Measurements from ENCODE around the gene C19orf33. TPM values are rescaled to one million over a fixed set of nuclear protein-coding genes. Genes with fewer than 3 reads are reported as not detected.

C19orf33 gene
- total and polyA plus RNA-seq, 5 donors, result 0.57 to 4.3 (median 0.89) TPM; not detected in 2

DNA sequence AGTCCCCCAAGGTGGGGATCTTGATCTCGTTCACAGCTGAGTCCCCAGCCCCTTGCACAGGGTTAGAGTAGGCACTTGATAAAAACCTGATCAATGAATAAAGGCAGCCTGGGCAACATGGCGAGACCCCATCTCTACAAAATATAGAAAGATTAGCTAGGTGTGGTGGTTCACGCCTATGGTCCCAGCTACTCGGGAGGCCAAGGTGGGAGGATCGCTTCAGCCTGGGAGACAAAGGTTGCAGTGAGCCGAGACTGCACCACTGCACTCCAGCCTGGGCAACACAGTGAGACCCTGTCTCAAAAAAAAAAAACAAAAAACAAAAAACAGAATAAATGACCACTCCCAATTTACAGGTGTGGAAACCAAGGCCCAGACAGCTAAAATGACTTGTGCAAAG lies 6.9 kb downstream of the C19orf33 start:
- intact Hi-C loops (cut with DNase I), result no loop called here
- H3K4me3 ChIP-seq (ENCODE audit: low read length), result no peak overlapping the region
- DNase-seq (no peak), ATAC-seq (no peak)
- H3K27me3 ChIP-seq (ENCODE audit: control insufficient read depth, insufficient read depth), result no peaks in the 10 kb centered on the region
- H3K4me1 ChIP-seq (ENCODE audit: control insufficient read depth, insufficient read depth, low read length), result no peaks in the 10 kb centered on the region
- no peak overlapping the region for H3K27ac ChIP-seq (ENCODE audit: low read length)
- H3K9me3 ChIP-seq (ENCODE audit: control insufficient read depth, low read length), result no peaks in the 10 kb centered on the region
- WGBS, result 96% methylated on average over 6 of the region's 6 CpGs

DNA sequence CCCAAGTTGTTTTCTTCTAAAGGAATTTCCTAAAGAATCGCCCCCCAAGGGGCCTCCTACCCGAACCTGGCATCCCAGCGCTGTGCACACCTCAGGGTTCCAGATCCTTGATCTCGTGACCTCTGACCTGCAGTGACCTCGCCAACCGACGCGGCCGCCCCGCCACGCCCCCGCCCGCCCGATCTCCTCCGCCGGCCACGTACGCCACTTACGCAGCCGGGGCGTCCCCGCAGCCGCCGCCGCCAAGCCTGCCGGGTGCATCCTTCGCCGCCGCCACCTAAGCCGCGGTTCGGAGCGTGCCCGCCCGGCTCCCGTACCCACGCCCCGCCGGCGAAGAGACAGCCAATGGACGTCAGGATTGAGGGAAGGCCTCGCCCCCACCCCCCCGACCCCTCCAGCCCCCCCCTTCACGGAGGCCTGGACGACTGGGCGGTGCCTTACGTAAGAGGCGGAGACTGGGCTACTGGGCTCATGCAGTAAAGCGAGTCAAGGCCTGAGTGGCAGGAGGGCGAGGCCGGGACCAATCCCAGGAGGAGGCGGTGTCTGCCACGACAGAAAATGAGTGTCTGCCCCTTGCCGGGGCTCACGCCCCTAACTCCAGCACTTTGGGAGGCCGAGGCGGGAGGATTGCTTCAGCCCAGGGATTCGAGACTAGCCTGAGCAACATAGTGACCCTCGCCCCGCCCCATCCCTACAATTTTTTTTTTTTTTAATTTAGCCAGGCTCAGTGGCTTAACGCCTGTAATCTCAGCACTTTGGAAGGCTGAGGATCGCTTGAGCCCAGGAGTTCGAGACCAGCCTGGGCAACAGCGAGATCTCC lies 11.8 kb downstream of the C19orf33 start, which contains the start of gene YIF1B:
Gene YIF1B, minus strand, starts transcription at position 291 of the 820 bp plus-strand sequence. Its CDS starts 30 bp downstream, at position 261.
- WGBS, result under 1% methylated on average over 64 of the region's 64 CpGs
- Histone ChIP-seq H3K27me3 (ENCODE audit: control insufficient read depth, insufficient read depth) (no peaks in the 10 kb centered on the region), H3K9me3 (ENCODE audit: control insufficient read depth, low read length) (no peaks in the 10 kb centered on the region), H3K27ac (ENCODE audit: low read length) (peak within 1 kb of the TSS; percentile 73), H3K4me1 (ENCODE audit: control insufficient read depth, insufficient read depth, low read length) (peaks cover 4% of the 10 kb centered on the region), H3K4me3 (ENCODE audit: low read length) (peak within 1 kb of the TSS; percentile 53)
- ATAC-seq (peak; percentile 96 to 97), DNase-seq (peak; percentile 98 to 99 (median 98))
- intact Hi-C loops (cut with DNase I), result loop anchor here in 2 of 4 donors (5.0 kb wide), 2 partner anchors 39 to 59 kb away; partner anchors contain the start of gene PPP1R14A (in 1 of the 2)

DNA sequence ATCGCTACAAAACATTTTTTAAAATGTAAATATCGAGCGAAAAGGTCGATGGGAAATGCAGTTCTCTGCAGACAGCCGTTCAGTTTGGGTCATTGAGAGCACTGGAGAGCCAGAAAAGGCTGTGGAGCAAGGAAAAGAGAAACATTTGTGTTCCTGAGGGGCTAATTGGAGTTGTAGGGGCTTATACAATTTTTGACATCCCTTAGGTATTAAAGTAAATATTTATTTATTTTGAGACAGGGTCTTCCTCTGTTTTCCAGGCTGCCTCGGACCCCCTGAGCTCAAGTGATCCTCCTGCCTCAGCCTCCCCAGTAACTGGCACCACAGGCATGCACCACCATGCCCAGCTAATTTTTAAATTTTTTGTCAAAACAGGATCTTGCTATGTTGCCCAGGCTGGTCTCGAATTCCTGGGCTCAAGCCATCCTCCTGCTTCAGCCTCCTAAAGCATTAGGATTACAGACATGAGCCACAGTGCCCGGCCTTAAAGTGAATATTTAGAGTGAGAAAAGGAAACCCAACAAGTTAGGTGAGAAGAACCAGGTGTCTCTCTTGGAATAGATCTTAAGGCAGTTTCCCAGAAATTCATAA lies 12.5 kb downstream of the C19orf33 start:
- Histone ChIP-seq H3K27me3 (ENCODE audit: control insufficient read depth, insufficient read depth) (no peaks in the 10 kb centered on the region), H3K4me3 (ENCODE audit: low read length) (peak overlapping the region; percentile 31), H3K27ac (ENCODE audit: low read length) (peak overlapping the region; percentile 73), H3K4me1 (ENCODE audit: control insufficient read depth, insufficient read depth, low read length) (peaks cover 4% of the 10 kb centered on the region), H3K9me3 (ENCODE audit: control insufficient read depth, low read length) (no peaks in the 10 kb centered on the region)
- intact Hi-C loops (cut with DNase I), result loop anchor here in 2 of 4 donors (5.0 kb wide), 2 partner anchors 39 to 59 kb away; partner anchors contain the start of gene PPP1R14A (in 1 of the 2)
- peak in 1 of 3 donors; percentile 16 for DNase-seq
- WGBS, result 34% methylated on average over 8 of the region's 8 CpGs
- ATAC-seq, result no peak

DNA sequence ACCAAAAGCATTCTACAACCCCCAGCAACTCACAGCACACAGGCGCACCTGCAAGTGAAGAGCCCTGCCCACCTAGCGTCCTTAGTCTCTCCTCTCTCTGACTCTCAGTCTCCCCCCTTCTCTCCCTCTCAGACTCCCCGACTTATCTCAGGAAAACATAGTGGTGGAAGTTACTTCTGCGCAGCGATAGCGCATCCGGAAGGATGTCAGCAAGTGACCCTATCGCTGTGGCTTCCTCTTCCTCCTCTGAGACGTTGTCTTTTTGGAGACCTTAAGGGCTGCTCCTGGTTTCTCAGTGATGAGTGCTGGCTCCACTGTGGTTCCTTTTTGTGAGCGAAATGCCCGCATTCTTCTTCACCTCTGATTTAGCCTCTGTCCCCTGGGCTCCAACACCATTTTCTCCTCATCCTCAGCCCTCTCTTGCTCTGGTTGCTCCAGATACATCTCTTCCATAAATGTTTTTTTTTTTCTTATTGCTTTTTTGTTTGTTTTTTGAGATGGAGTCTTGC lies 13.1 kb downstream of the C19orf33 start:
- H3K4me1 ChIP-seq (ENCODE audit: control insufficient read depth, insufficient read depth, low read length), result peaks cover 4% of the 10 kb centered on the region
- H3K9me3 ChIP-seq (ENCODE audit: control insufficient read depth, low read length), result no peaks in the 10 kb centered on the region
- intact Hi-C loops (cut with DNase I), result loop anchor here in 2 of 4 donors (5.0 kb wide), 2 partner anchors 40 to 60 kb away; partner anchors contain the start of gene PPP1R14A (in 1 of the 2)
- peak in 2 of 3 donors; percentile 23 to 60 for DNase-seq
- H3K4me3 ChIP-seq (ENCODE audit: low read length), result no peak overlapping the region
- no peak for ATAC-seq
- no peaks in the 10 kb centered on the region for H3K27me3 ChIP-seq (ENCODE audit: control insufficient read depth, insufficient read depth)
- H3K27ac ChIP-seq (ENCODE audit: low read length), result peak overlapping the region; percentile 73
- WGBS, result 46% methylated on average over 11 of the region's 11 CpGs

DNA sequence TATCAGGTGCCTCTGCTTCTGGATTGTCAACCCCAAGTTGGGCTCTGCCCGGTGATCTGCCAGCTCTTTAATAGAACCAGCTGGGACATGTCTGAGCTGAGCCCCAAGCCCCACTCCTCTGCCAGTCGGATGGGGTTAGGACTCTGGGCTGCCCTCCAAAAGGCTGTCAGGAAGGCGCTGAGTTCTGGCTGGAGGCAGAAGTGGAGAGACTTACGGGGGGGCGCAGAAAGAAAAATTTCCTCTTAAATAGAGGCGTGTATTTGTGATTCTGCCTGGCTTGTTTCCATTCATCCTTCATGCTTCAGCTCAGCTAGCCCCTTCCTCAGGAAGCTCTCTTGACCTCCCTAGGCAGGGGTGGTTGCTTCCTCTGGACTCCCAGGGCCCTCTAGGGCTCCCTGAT lies 14.6 kb downstream of the C19orf33 start:
- peaks cover 4% of the 10 kb centered on the region for H3K4me1 ChIP-seq (ENCODE audit: control insufficient read depth, insufficient read depth, low read length)
- H3K4me3 ChIP-seq (ENCODE audit: low read length), result no peak overlapping the region
- intact Hi-C loops (cut with DNase I), result loop anchor here in 2 of 4 donors (5.0 kb wide), 2 partner anchors 41 to 61 kb away; partner anchors contain the start of gene PPP1R14A (in 1 of the 2)
- DNase-seq, result peak in 1 of 3 donors; percentile 64
- peak overlapping the region; percentile 56 for H3K27ac ChIP-seq (ENCODE audit: low read length)
- 26% methylated on average over 6 of the region's 6 CpGs for WGBS
- H3K27me3 ChIP-seq (ENCODE audit: control insufficient read depth, insufficient read depth), result no peaks in the 10 kb centered on the region
- no peaks in the 10 kb centered on the region for H3K9me3 ChIP-seq (ENCODE audit: control insufficient read depth, low read length)
- ATAC-seq, result no peak

DNA sequence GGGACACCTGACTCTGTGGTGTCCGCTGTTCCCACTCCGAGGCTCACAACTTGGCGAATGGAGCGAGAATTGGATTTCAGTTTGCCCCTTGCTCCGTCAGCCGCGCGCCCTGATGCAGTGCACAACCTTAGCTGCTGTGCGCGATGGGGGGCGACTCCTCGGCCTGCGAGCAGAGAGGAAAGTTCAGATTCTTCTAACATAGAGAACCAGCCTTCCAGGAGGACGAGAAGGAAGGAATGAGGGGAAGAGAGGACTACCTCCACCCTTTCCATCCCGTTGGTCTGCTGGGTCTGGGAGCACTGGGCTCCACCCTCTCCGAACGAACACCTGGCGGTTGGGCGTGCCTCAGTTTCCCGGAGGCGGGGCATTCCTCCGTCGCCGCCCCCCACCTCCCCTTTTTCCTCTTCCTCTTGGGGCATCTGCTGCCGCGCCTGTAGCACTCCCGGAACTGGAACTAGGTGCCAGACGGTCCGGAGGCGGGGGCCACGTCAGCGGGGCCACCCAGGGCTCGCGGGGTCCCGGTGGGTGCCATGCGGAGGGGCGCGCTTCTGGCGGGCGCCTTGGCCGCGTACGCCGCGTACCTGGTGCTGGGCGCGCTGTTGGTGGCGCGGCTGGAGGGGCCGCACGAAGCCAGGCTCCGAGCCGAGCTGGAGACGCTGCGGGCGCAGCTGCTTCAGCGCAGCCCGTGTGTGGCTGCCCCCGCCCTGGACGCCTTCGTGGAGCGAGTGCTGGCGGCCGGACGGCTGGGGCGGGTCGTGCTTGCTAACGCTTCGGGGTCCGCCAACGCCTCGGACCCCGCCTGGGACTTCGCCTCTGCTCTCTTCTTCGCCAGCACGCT lies 15.6 kb downstream of the C19orf33 start, which contains the start of gene KCNK6:
Gene KCNK6, plus strand, starts transcription at position 425 of the 838 bp plus-strand sequence. Its CDS starts 106 bp downstream, at position 531.
- H3K4me3 ChIP-seq (ENCODE audit: low read length), result peak within 1 kb of the TSS; percentile 47
- peak; percentile 1 to 9 for ATAC-seq
- intact Hi-C loops (cut with DNase I), result loop anchor here in 3 of 4 donors (5.0 to 10.0 kb wide), 5 partner anchors 42 to 415 kb away; partner anchors contain the start of genes PPP1R14A (in 1 of the 3), SIPA1L3 (in 1 of the 3) and WDR87 (in 1 of the 3)
- H3K4me1 ChIP-seq (ENCODE audit: control insufficient read depth, insufficient read depth, low read length), result peaks cover 4% of the 10 kb centered on the region
- H3K9me3 ChIP-seq (ENCODE audit: control insufficient read depth, low read length), result no peaks in the 10 kb centered on the region
- WGBS, result 3% methylated on average over 76 of the region's 76 CpGs
- DNase-seq, result peak; percentile 46 to 85 (median 80)
- H3K27ac ChIP-seq (ENCODE audit: low read length), result no peak within 1 kb of the TSS
- H3K27me3 ChIP-seq (ENCODE audit: control insufficient read depth, insufficient read depth), result no peaks in the 10 kb centered on the region

DNA sequence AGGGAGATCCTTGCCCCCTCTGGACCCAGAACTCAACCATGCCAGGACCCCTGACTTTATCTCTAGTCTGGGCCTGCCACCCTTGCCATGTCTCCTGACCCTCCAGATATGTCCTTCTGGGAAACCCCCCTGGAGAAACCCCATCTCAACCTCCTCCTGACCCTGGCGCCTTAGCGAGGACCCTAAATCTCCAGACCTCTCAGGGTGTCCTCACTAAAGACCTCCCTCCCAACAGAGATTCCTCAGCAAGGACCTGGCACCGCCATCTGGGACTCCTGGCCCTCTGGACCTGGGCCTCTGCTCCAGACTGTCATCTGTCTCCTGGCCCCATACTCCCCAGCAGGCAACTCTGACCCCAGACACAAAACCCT lies 16.9 kb downstream of the C19orf33 start:
- H3K27me3 ChIP-seq (ENCODE audit: control insufficient read depth, insufficient read depth), result no peaks in the 10 kb centered on the region
- peak in 2 of 3 donors; percentile 21 to 60 for DNase-seq
- H3K27ac ChIP-seq (ENCODE audit: low read length), result no peak overlapping the region
- intact Hi-C loops (cut with DNase I), result loop anchor here in 3 of 4 donors (5.0 to 10.0 kb wide), 3 partner anchors 69 to 416 kb away; partner anchors contain the start of genes SIPA1L3 (in 1 of the 3) and WDR87 (in 1 of the 3)
- no peaks in the 10 kb centered on the region for H3K9me3 ChIP-seq (ENCODE audit: control insufficient read depth, low read length)
- H3K4me3 ChIP-seq (ENCODE audit: low read length), result no peak overlapping the region
- H3K4me1 ChIP-seq (ENCODE audit: control insufficient read depth, insufficient read depth, low read length), result peaks cover 4% of the 10 kb centered on the region
- 88% methylated on average over 3 of the region's 3 CpGs for WGBS
- no peak for ATAC-seq

DNA sequence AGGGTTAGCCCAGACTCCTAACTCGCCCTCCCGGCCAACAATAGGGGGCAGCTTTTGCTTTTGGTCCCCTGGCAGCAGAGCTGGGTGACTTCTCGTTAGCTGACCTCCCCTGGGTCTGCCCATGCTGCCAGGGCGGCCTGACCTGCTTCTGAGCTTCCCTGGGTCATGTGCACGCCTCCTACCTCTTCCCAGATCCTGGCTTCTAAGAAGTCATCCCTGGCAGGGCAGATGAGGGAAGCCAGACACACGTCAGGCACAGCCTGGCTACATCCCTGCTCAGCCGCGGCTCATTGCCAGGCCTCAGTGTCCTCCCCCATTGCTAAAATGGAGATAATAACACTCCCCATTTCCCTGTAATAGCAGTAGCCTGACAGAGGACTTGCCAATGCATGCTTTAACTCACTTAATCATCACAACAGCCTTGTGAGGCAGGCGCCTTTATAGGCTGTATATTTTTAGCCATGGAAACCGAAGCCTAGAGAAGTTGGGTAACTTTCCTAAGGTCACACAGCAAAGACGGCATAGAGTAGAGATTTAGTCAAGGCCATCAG lies 17.7 kb downstream of the C19orf33 start:
- Histone ChIP-seq H3K4me1 (ENCODE audit: control insufficient read depth, insufficient read depth, low read length) (peaks cover 4% of the 10 kb centered on the region), H3K27me3 (ENCODE audit: control insufficient read depth, insufficient read depth) (no peaks in the 10 kb centered on the region), H3K27ac (ENCODE audit: low read length) (no peak overlapping the region), H3K9me3 (ENCODE audit: control insufficient read depth, low read length) (no peaks in the 10 kb centered on the region), H3K4me3 (ENCODE audit: low read length) (no peak overlapping the region)
- 31% methylated on average over 11 of the region's 11 CpGs for WGBS
- ATAC-seq (peak; percentile 60 to 70), DNase-seq (peak; percentile 66 to 85 (median 82))
- intact Hi-C loops (cut with DNase I), result loop anchor here in 3 of 4 donors (5.0 to 10.0 kb wide), 3 partner anchors 69 to 417 kb away; partner anchors contain the start of genes SIPA1L3 (in 1 of the 3) and WDR87 (in 1 of the 3)

DNA sequence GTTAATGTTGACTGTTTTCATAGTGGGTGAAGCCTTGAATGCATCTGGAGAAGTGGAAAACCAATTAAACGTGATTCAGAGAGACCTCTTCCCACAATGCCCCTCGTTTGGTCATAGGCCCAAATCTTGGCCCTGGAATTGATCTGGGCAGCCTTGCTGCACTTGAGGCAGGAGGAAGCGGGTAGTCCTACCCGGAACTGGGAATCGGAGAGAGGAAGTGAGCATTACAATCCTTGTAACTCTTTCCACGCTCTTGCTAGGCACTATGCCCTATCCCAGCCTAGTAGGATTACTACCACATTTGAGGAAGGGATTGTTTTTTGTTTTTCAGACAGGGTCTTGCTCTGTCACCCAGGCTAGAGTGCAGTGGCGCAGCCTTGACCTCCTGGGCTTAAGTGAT lies 19.2 kb downstream of the C19orf33 start:
- peaks cover 4% of the 10 kb centered on the region for H3K4me1 ChIP-seq (ENCODE audit: control insufficient read depth, insufficient read depth, low read length)
- intact Hi-C loops (cut with DNase I), result loop anchor here in 3 of 4 donors (5.0 to 10.0 kb wide), 3 partner anchors 71 to 418 kb away; partner anchors contain the start of genes SIPA1L3 (in 1 of the 3) and WDR87 (in 1 of the 3)

More for the DNA sequence above, 19.2 kb downstream of the C19orf33 start:
- H3K27me3 ChIP-seq (ENCODE audit: control insufficient read depth, insufficient read depth), result no peaks in the 10 kb centered on the region
- peak in 1 of 3 donors; percentile 35 for DNase-seq
- no peak overlapping the region for H3K4me3 ChIP-seq (ENCODE audit: low read length)
- WGBS, result 55% methylated on average over 7 of the region's 7 CpGs
- H3K27ac ChIP-seq (ENCODE audit: low read length), result no peak overlapping the region
- no peaks in the 10 kb centered on the region for H3K9me3 ChIP-seq (ENCODE audit: control insufficient read depth, low read length)
- ATAC-seq, result no peak

All from right cardiac atrium (tissue), 5 donors.